K562 (cell line): Measurements from ENCODE around the gene PAFAH2. TPM values are rescaled to one million over a fixed set of nuclear protein-coding genes. Genes with fewer than 3 reads are reported as not detected.

ENCODE experiments used
- CREM ChIP-seq: IDR thresholded peaks from 2 replicates; pipeline ENCODE4 v1.6.1; 2014; ENCODE audit warnings: antibody characterized with exemption, low read depth
- DNMT1 ChIP-seq: fragments of 450-650 bp; IDR thresholded peaks from 2 replicates; pipeline ENCODE4 v1.6.1; 2016; ENCODE audit warnings: antibody characterized with exemption, mild to moderate bottlenecking
- KLF13 ChIP-seq: fragments of 450-650 bp; IDR thresholded peaks from 2 replicates; pipeline ENCODE4 v1.6.1; 2016; ENCODE audit warnings: missing genetic modification characterization, low read depth, mild to moderate bottlenecking, missing compliant biosample characterization, moderate library complexity, borderline replicate concordance
- PHB ChIP-seq: fragments of 250-450 bp; sonication (Bioruptor Pico); IDR thresholded peaks from 2 replicates; pipeline ENCODE4 v1.5.0; 2021
- RAD51 ChIP-seq: fragments of 450-650 bp; IDR thresholded peaks from 2 replicates; pipeline ENCODE4 v1.7.1; 2016; ENCODE audit warnings: low read depth, mild to moderate bottlenecking, borderline replicate concordance
- RBM25 ChIP-seq: fragments of 200-400 bp; formaldehyde crosslinking; IDR thresholded peaks from 2 replicates; pipeline ENCODE4 v1.6.1; 2018; ENCODE audit warnings: low read length, low read depth, moderate library complexity; ENCODE audit not compliant: severe bottlenecking
- SMAD4 ChIP-seq: fragments of 250-450 bp; sonication (Bioruptor Pico); conservative IDR thresholded peaks from 2 replicates; pipeline ENCODE4 v1.8.0; 2021; ENCODE audit warnings: inconsistent platforms, mild to moderate bottlenecking, moderate library complexity
- SNAPC5 ChIP-seq: fragments of 250-450 bp; sonication (Bioruptor Pico); IDR thresholded peaks from 2 replicates; pipeline ENCODE4 v1.8.0; 2021; ENCODE audit warnings: moderate library complexity, mild to moderate bottlenecking, inconsistent platforms
- SPI1 ChIP-seq: IDR thresholded peaks from 2 replicates; pipeline ENCODE4 v1.6.1; 2011; ENCODE audit warnings: low read depth, low read length, control low read depth, borderline replicate concordance
- TAF15 ChIP-seq: fragments of 200-400 bp; formaldehyde crosslinking; IDR thresholded peaks from 2 replicates; pipeline ENCODE4 v1.6.1; 2017; ENCODE audit warnings: mild to moderate bottlenecking, low read depth, low read length, moderate library complexity
- TBP ChIP-seq: optimal IDR thresholded peaks from 2 replicates; pipeline ENCODE3; 2011; ENCODE audit warnings: low read depth, low read length, improper control_type of control experiment
- USF1 ChIP-seq: sonication (generic); formaldehyde crosslinking; IDR thresholded peaks from 2 replicates; pipeline ENCODE4 v1.9.0; 2022; ENCODE audit warnings: mild to moderate bottlenecking, missing genetic modification reagents
- USF2 ChIP-seq: sonication (generic); formaldehyde crosslinking; IDR thresholded peaks from 2 replicates; pipeline ENCODE4 v1.5.0; 2020; ENCODE audit warnings: missing genetic modification reagents
- XRCC4 ChIP-seq: IDR thresholded peaks from one replicate; pipeline ENCODE4 v1.6.1; 2011; ENCODE audit not compliant: insufficient read depth, insufficient read length; ENCODE audit errors: extremely low read depth
- ZNF511 ChIP-seq: sonication (generic); formaldehyde crosslinking; IDR thresholded peaks from 2 replicates; pipeline ENCODE4 v1.8.0; 2022; ENCODE audit warnings: mild to moderate bottlenecking, missing genetic modification reagents
- polyA plus RNA-seq, 8 experiments: library from polyadenylated mRNA; depleted of rRNA in 4 of 8; stranded (reverse) in 5 of 8; unstranded in 3 of 8; fragments of >200 nt; fragmentation: Nextera tagmentation in 2 of 8; fragmentation: Illumina TruSeq in 1 of 8; extraction: Ambion mirVana in 2 of 8; extraction: Trizol in 1 of 8; gene quantifications; 2 replicates each; pipeline versions ENCODE4 v1.2.1 to v1.2.3, GENCODE V29; 2011 to 2014; ENCODE audit warnings: inconsistent platforms in 1 of 8, missing spikeins in 1 of 8
- total RNA-seq, 7 experiments: library from RNA; depleted of rRNA in 6 of 7; stranded (reverse); fragments of >200 nt in 6 of 7; fragmentation: Illumina TruSeq in 2 of 7; extraction: Trizol in 2 of 7; gene quantifications; 2 replicates each; pipeline versions ENCODE4 v1.2.1 to v1.2.3, GENCODE V29; 2011 to 2021; ENCODE audit warnings: low replicate concordance in 1 of 7

Gene PAFAH2
- total and polyA plus RNA-seq, 9 of the 15 experiments (the other 6 are each of a cell fraction or from before 2014, with no cell fraction given) = 4.2 to 10.9 (median 6.8) TPM

GRCh38 chr1:25914074-25914995 lies 83.5 kb downstream of the PAFAH2 start (continued):
- TF ChIP-seq RAD51 = 0 out of 2 replicates have a peak, but pooled peaks have one; percentile 28
- peak; percentile 7 for TF ChIP-seq TBP
- peak; percentile 58 for TF ChIP-seq USF2 (CRISPR knock-in tag)
- no peak for TF ChIP-seq KLF13
- peak; percentile 34 for TF ChIP-seq RBM25
- TF ChIP-seq SMAD4 (CRISPR knock-in tag) = no peak
- no peak for TF ChIP-seq DNMT1
- no peak for TF ChIP-seq SNAPC5 (CRISPR knock-in tag)
- peak; percentile 63 for TF ChIP-seq SPI1
- no peak for TF ChIP-seq CREM
- TF ChIP-seq ZNF511 (CRISPR knock-in tag) = no peak
- peak; percentile 56 for TF ChIP-seq USF1 (CRISPR knock-in tag)
- no peak for TF ChIP-seq XRCC4
- no peak for TF ChIP-seq TAF15
- no peak for TF ChIP-seq PHB (CRISPR knock-in tag)
